NB4 (cell line): ENCODE measurements around the gene PNPLA2.

Experiments used
- DNase-seq: peaks from one replicate; pipeline ENCODE4 v3.0.0; 2010; ENCODE audit warnings: low read depth
- H3K4me3 ChIP-seq: one replicate; pipeline ENCODE4 v1.5.1; 2011; ENCODE audit warnings: mild to moderate bottlenecking, low read depth, low read length, moderate library complexity
- CTCF ChIP-seq: IDR thresholded peaks from one replicate; pipeline ENCODE4 v1.5.1; 2012; ENCODE audit warnings: low read depth, low read length
- MAX ChIP-seq: IDR thresholded peaks from 2 replicates; pipeline ENCODE4 v1.6.1; 2011; ENCODE audit warnings: low read depth, low read length
- MYC ChIP-seq: IDR thresholded peaks from 2 replicates; pipeline ENCODE4 v1.6.1; 2011; ENCODE audit warnings: low read depth, low read length
- POLR2A ChIP-seq: IDR thresholded peaks from 2 replicates; pipeline ENCODE4 v1.6.1; 2011; ENCODE audit warnings: mild to moderate bottlenecking; ENCODE audit not compliant: insufficient read length; ENCODE audit errors: extremely low read depth

The PNPLA2 gene

GRCh38 chr11:826227-826621, 7.5 kb downstream of the PNPLA2 start:
- no peak overlapping the region for H3K4me3 ChIP-seq
- TF ChIP-seq MAX (no peak), POLR2A (no peak)
- DNase-seq, result no peak

- no peak for TF ChIP-seq CTCF
- TF ChIP-seq MYC, result no peak
- no peak for TF ChIP-seq MAX
- no peak for TF ChIP-seq POLR2A
- peak overlapping the region; percentile 44 for H3K4me3 ChIP-seq
- peak; percentile 81 for DNase-seq
These were observed 8.1 kb downstream of the PNPLA2 start for GRCh38 chr11:826836-827145.

- no peak for TF ChIP-seq CTCF
- TF ChIP-seq MYC, result peak; percentile 79
- TF ChIP-seq POLR2A, result peak; percentile 30
- peak; percentile 73 for TF ChIP-seq MAX
- peak; percentile 85 for DNase-seq
- peak overlapping the region; percentile 63 for H3K4me3 ChIP-seq
These were observed 8.6 kb downstream of the PNPLA2 start for GRCh38 chr11:827146-827896.

- H3K4me3 ChIP-seq, result peak within 1 kb of the TSS; percentile 63
- peak; percentile 79 for DNase-seq
These were observed 9.1 kb downstream of the PNPLA2 start, which contains the start of gene CRACR2B for GRCh38 chr11:827897-828192. CRACR2B (plus strand) TSS chr11:827919; CDS start chr11:828608, 689 bp downstream.

GRCh38 chr11:828506-829175, 9.9 kb downstream of the PNPLA2 start:
- no peak overlapping the region for H3K4me3 ChIP-seq
- DNase-seq, result no peak
- TF ChIP-seq MAX (no peak), CTCF (no peak), MYC (no peak), POLR2A (no peak)

More at GRCh38 chr11:827897-828192, 9.1 kb downstream of the PNPLA2 start, which contains the start of gene CRACR2B:
- TF ChIP-seq POLR2A (no peak), CTCF (no peak), MAX (no peak), MYC (no peak)

GRCh38 chr11:829176-829846, 10.6 kb downstream of the PNPLA2 start:
- H3K4me3 ChIP-seq, result no peak overlapping the region
- DNase-seq, result no peak
- TF ChIP-seq MAX (no peak), CTCF (no peak), POLR2A (no peak), MYC (no peak)
